Frontal cortex (tissue), 4 donors: ENCODE results near the gene EDNRA. TPM values are rescaled to one million over a fixed set of nuclear protein-coding genes. Genes with fewer than 3 reads are reported as not detected.

Experiments
- DNase-seq, 2 donors: peaks; one replicate each; pipeline ENCODE4 v3.0.0; 2012; ENCODE audit warnings: low spot score in 2 of 2
- FAIRE-seq: peaks from 2 replicates; lab custom pipeline; 2012; peaks lifted over from hg19 to GRCh38; lab: Jason Lieb, UNC
- total RNA-seq: library from RNA; depleted of rRNA; stranded (reverse); fragments of >200 nt; gene quantifications from one replicate; pipeline ENCODE4 v1.2.3, GENCODE V29; 2014
- donor health status: control.
- donor health status: control.
- donor health status: control.

EDNRA gene
- total RNA-seq, 1 donor from 2014 or later = 9.4 TPM

- FAIRE-seq = no peak
Observed at GRCh38 chr4:147533331-147533730, 52.4 kb downstream of the EDNRA start.

GRCh38 chr4:147535124-147535523, 54.2 kb downstream of the EDNRA start:
- FAIRE-seq (no peak), DNase-seq (no peak)

More at GRCh38 chr4:147533331-147533730, 52.4 kb downstream of the EDNRA start:
- DNase-seq = no peak

DNA sequence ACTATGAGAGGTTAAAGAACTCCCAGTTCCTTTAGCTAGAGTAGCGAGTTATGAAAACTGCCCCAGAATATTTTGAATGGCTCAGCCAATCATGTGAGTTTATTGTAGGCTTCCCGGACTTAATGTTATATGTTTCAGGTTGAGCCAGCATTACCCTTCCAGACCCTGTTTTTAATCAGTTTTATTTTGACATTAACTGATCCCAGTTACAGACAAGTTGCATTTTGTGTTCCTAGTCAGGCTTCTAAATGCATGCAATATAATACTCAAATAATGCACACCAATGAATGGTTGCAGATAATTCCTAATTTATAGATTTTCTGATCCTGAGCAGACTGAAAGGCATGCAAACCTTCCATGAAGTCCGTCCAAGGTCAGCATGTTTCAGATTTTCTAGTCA, 57.8 kb downstream of the EDNRA start:
- FAIRE-seq (no peak), DNase-seq (no peak)

DNA sequence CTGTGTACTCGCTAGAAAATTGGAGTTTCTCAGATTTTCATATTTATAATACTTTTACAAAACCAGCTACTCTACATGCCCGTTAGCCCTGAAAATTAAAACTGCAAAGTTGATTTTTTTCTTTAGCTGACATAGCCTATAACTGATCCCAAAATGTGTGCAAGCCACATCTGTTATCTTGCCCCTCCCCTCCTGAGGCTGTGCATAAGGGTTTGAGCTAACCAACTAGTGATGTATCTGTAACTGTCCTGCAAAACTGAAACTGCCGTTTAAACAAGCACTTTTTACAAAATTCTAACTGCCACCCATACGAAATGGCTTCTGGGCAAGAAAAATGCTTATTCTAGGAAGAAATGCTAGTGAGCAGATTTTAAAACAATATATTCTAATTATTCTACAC, 59.1 kb downstream of the EDNRA start:
- FAIRE-seq (no peak), DNase-seq (no peak)

GRCh38 chr4:147542229-147542990, 61.5 kb downstream of the EDNRA start:
- FAIRE-seq = no peak
- DNase-seq = no peak

GRCh38 chr4:147543034-147543433, 62.1 kb downstream of the EDNRA start:
- DNase-seq (no peak), FAIRE-seq (no peak)

GRCh38 chr4:147546349-147546748, 65.5 kb downstream of the EDNRA start:
- no peak for FAIRE-seq

GRCh38 chr4:147547314-147548056, 66.6 kb downstream of the EDNRA start:
- FAIRE-seq = no peak
- no peak for DNase-seq

More at GRCh38 chr4:147546349-147546748, 65.5 kb downstream of the EDNRA start:
- no peak for DNase-seq

DNA sequence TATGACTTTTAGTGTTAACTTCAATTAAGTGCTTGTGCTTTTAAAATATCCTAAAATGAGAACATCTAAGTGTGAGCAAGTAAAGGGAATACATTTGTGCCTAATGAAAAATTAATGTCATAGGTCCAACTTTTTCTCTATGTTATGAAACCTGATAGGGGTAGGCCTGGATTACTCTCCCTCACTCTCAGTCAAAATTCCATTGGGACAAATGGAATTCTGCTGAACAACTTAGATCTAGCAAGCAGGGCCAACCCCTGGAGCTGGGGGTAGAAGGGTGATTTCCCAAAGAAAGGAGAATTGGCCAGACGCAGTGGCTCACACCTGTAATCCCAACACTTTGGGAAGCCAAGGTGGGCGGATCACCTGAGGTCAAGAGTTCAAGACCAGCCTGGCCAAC, 67.4 kb downstream of the EDNRA start:
- DNase-seq = no peak
- FAIRE-seq = no peak

- FAIRE-seq (no peak), DNase-seq (no peak)
Observed at GRCh38 chr4:147550626-147551246, 69.8 kb downstream of the EDNRA start.

- FAIRE-seq = no peak
- no peak for DNase-seq
Observed at GRCh38 chr4:147560625-147561024, 79.7 kb downstream of the EDNRA start.

DNA sequence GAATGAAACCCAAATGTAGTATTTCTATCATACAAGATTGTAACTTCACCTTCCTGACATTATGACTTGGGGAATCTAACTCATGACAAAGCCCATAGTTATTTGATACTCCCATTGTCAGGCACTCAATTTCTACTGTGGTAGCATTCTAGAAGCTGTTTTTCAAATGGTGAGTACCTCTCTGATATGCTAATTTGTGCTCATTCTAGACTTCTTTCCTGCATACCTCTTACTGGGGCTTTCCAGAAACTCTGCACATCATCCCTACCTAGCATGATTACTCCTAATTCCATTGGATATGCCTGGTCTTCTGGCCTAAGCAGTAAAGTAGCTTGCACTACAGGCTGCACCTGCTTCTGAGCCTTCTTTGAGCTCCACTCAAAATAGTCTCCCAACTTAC, 85.9 kb downstream of the EDNRA start:
- no peak for DNase-seq

DNA sequence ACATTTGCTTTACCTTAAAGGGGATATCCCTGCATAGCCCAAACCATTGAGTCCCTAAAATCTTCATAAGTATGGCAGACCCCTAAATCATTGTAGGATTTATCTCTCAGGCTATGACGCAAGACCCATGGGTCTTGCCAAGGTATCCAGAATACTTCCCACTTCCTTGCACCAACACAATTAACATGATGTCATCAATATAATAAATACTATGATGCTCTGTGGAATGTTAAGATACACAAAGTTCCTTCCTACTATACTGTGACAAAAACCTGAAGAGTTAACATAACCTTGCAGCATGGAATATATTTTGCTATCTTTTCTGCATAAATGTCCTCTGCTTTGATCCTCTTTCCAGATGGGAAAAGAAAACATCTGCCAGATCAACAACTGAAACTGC, 86.4 kb downstream of the EDNRA start:
- DNase-seq (no peak), FAIRE-seq (no peak)

More for the DNA sequence above, 85.9 kb downstream of the EDNRA start:
- FAIRE-seq = no peak

DNA sequence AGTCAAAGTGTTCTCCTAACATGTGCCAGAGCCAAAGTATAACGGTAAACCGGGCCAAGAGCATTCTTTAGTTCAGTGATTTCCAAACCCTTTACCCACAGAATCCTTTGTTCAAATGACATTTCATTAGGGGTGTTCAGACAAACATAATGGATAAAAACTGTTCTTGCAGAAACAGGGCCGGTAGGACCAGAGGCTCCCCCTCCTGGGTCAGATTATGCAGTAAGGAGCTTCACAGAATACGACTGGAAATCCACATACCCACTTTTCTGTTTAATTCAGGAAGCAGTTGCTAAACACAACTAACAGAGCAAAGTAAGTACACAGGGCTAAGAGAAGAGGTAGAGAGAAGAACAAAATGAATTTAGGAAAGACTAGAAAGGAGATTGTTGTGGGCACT, 89.7 kb downstream of the EDNRA start:
- DNase-seq = no peak
- no peak for FAIRE-seq

DNA sequence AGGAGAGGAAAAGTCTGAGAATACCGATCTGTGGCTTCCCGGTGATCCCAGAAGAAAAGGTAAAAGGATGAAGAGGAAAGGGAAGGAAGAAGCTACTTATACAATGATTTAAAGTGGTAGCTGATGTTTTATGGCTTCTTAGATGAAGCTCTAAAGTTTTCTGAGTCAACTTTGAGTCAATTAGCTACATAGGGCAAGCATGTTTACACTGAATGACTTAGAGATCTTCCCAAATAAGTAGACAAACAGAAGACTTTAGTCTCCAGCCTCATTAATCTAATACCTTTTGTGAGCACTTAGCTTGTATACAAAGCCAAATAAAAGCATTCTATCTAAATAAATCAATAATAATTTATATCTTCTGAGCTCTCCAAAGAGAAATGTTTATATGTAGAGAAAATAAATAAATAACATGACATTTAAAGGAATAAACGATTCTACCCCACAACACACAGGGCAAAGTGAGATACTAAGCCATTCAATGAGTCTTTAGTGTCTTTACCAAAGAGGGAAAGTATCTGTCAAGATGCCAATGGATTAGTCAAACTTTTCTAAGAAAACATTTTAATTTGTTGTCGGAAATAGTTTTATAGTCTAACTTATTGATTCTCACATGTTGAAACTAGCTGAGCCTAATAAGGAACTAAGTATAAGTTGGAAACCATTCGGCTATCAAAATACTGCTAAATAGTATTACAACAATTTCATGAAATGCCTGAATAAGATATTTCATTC, 90.3 kb downstream of the EDNRA start:
- no peak for DNase-seq
- no peak for FAIRE-seq

DNA sequence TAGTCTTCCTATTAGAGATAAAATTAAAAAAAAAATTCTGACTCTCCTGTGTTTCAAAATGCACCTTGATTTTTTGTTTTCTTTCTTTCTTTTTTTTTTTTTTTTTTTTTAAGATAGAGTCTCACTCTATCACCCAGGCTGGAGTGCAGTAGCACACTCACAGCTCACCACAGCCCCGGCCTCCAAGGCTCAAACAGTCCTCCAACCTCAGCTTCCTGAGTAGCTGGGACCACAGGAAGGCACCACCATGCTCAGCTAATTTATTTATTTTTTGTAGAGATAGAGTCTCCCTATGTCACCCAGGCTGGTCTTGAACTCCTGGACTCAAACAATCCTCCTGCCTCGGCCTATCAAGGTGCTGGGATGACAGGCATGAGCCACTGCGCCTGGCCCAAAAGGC, 95.2 kb downstream of the EDNRA start:
- no peak for FAIRE-seq

DNA sequence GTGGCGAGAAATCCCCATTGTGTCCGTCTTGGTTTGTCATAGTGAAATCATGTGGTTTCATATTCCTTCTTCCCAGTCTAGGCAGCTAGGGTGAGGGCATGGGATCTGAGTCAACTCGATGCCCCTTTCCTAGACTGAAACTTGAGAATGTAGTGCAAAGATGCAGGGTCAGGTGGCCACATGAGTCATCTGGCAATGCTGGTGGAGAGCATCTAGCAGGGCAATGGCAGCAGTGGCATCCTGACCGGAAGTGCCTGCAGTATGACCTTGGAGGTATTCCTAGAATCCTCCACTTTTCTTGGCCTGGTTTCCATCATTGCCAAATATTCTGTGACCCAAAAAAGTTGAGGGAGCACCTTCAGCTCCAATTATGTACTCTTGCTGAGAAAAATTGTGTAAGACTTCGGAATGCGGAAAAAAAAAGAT, 97.2 kb downstream of the EDNRA start:
- DNase-seq (no peak), FAIRE-seq (no peak)

More for the DNA sequence above, 95.2 kb downstream of the EDNRA start:
- no peak for DNase-seq

GRCh38 chr4:147578593-147578992, 97.7 kb downstream of the EDNRA start:
- FAIRE-seq (no peak), DNase-seq (no peak)

GRCh38 chr4:147580396-147580795, 99.5 kb downstream of the EDNRA start:
- DNase-seq (no peak), FAIRE-seq (no peak)
